Measurements from ENCODE around the gene RAPGEF3. TPM values are rescaled to one million over a fixed set of nuclear protein-coding genes. Genes with fewer than 3 reads are reported as not detected.

RAPGEF3 gene
- total RNA-seq, 1 experiment from 2014 or later, result 5.7 TPM

- TF ChIP-seq, protein P1, sequence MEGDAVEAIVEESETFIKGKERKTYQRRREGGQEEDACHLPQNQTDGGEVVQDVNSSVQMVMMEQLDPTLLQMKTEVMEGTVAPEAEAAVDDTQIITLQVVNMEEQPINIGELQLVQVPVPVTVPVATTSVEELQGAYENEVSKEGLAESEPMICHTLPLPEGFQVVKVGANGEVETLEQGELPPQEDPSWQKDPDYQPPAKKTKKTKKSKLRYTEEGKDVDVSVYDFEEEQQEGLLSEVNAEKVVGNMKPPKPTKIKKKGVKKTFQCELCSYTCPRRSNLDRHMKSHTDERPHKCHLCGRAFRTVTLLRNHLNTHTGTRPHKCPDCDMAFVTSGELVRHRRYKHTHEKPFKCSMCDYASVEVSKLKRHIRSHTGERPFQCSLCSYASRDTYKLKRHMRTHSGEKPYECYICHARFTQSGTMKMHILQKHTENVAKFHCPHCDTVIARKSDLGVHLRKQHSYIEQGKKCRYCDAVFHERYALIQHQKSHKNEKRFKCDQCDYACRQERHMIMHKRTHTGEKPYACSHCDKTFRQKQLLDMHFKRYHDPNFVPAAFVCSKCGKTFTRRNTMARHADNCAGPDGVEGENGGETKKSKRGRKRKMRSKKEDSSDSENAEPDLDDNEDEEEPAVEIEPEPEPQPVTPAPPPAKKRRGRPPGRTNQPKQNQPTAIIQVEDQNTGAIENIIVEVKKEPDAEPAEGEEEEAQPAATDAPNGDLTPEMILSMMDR (conservative IDR thresholded peaks at IDR 0.05), result no peak
- no peak for TF ChIP-seq EZH2 (IDR thresholded peaks at IDR 0.05; ENCODE audit: low read depth)
- Histone ChIP-seq H3F3A (ENCODE audit: insufficient read depth, low read depth) (peaks cover 7% of the 10 kb centered on the region; the same call in 1 of the 2 replicates), H3K9me2 (ENCODE audit: insufficient read depth) (no peaks in the 10 kb centered on the region), H3K9me3 (ENCODE audit: insufficient read depth, low read depth) (no peaks in the 10 kb centered on the region), H2AFZ (no peak overlapping the region), H3K27me3 (ENCODE audit: insufficient read depth, low read depth) (no peaks in the 10 kb centered on the region), H3K79me2 (ENCODE audit: low read depth) (peaks cover 59% of the 10 kb centered on the region), H3K27ac (no peak overlapping the region), H3K4me1 (replicated peaks; ENCODE audit: insufficient read depth) (peaks cover 19% of the 10 kb centered on the region), H3K4me3 (peak overlapping the region; percentile 63), H3K36me3 (ENCODE audit: low read depth) (peaks cover 15% of the 10 kb centered on the region), H4K20me1 (ENCODE audit: insufficient read depth) (0 out of 2 replicates have a peak, but pooled peaks cover 5% of the 10 kb centered on the region), H3K4me2 (peak overlapping the region; percentile 80)
- DNase-seq, result no peak
- ChIA-PET POLR2A (ENCODE audit: unreplicated experiment) (no interaction called here), CTCF (no interaction called here)
- intact Hi-C loops (cut with micrococcal nuclease; ENCODE audit: unreplicated experiment), result loop anchor here (5.0 kb wide), 1 partner anchor 328 kb away; no protein-coding TSS in a partner anchor
- BruUV-seq (replicated peaks), result no TSS peak
These were observed 54.0 kb downstream of the RAPGEF3 start for GRCh38 chr12:47704719-47705118.

GRCh38 chr12:47700263-47700662 lies 58.4 kb downstream of the RAPGEF3 start:
- peaks cover 9% of the 10 kb centered on the region; the same call in 1 of the 2 replicates for H3F3A ChIP-seq (ENCODE audit: insufficient read depth, low read depth)
- peaks cover 8% of the 10 kb centered on the region for H3K4me1 ChIP-seq (replicated peaks; ENCODE audit: insufficient read depth)
- no peak overlapping the region for H3K4me3 ChIP-seq
- H2AFZ ChIP-seq, result no peak overlapping the region
- TF ChIP-seq EZH2 (IDR thresholded peaks at IDR 0.05; ENCODE audit: low read depth), result no peak
- TF ChIP-seq, protein P1 (conservative IDR thresholded peaks at IDR 0.05), result no peak
- H3K4me2 ChIP-seq, result no peak overlapping the region
- CTCF ChIA-PET, result no interaction called here
- no peak for DNase-seq
- H3K9me3 ChIP-seq (ENCODE audit: insufficient read depth, low read depth), result no peaks in the 10 kb centered on the region
- H3K79me2 ChIP-seq (ENCODE audit: low read depth), result peaks cover 38% of the 10 kb centered on the region
- 0 out of 2 replicates have a peak, but pooled peaks cover 5% of the 10 kb centered on the region for H4K20me1 ChIP-seq (ENCODE audit: insufficient read depth)
- POLR2A ChIA-PET (ENCODE audit: unreplicated experiment), result no interaction called here
- BruUV-seq (replicated peaks), result no TSS peak
- intact Hi-C loops (cut with micrococcal nuclease; ENCODE audit: unreplicated experiment), result no loop called here
- H3K9me2 ChIP-seq (ENCODE audit: insufficient read depth), result no peaks in the 10 kb centered on the region
- peaks cover 38% of the 10 kb centered on the region for H3K36me3 ChIP-seq (ENCODE audit: low read depth)
- no peaks in the 10 kb centered on the region for H3K27me3 ChIP-seq (ENCODE audit: insufficient read depth, low read depth)
- H3K27ac ChIP-seq, result no peak overlapping the region

DNA sequence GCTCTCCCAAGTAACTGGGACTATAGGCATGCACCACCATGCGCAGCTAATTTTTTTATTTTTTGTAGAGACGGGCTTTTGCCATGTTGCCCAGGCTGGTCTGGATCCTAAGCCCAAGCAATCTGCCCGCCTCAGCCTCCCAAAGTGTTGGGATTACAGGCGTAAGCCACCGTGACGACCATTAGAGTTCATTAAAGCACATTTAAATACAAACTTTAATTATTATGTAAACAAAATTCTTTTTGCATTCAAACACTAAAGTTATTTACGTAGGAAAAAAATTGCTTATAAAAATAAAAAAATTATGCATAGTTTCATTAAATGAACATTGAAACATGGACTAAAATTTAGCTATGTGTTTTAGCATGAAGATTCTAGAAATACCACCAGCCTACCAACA lies 60.0 kb downstream of the RAPGEF3 start:
- H3K27me3 ChIP-seq (ENCODE audit: insufficient read depth, low read depth), result no peaks in the 10 kb centered on the region
- CTCF ChIA-PET, result no interaction called here
- DNase-seq, result no peak
- no peaks in the 10 kb centered on the region for H3K9me2 ChIP-seq (ENCODE audit: insufficient read depth)
- peaks cover 43% of the 10 kb centered on the region for H3K36me3 ChIP-seq (ENCODE audit: low read depth)
- intact Hi-C loops (cut with micrococcal nuclease; ENCODE audit: unreplicated experiment), result no loop called here
- H3K27ac ChIP-seq, result no peak overlapping the region
- POLR2A ChIA-PET (ENCODE audit: unreplicated experiment), result interaction anchor here (0.5 kb wide), 1 partner anchor 141 kb away, joined by 5 read pairs; no protein-coding TSS in a partner anchor
- H4K20me1 ChIP-seq (ENCODE audit: insufficient read depth), result no peaks in the 10 kb centered on the region
- peaks cover 9% of the 10 kb centered on the region; the same call in 1 of the 2 replicates for H3F3A ChIP-seq (ENCODE audit: insufficient read depth, low read depth)
- no TSS peak for BruUV-seq (replicated peaks)
- no peak overlapping the region for H3K4me3 ChIP-seq
- no peak overlapping the region for H2AFZ ChIP-seq
- H3K4me2 ChIP-seq, result no peak overlapping the region
- TF ChIP-seq EZH2 (IDR thresholded peaks at IDR 0.05; ENCODE audit: low read depth), result no peak
- TF ChIP-seq, protein P1 (conservative IDR thresholded peaks at IDR 0.05), result no peak
- no peaks in the 10 kb centered on the region for H3K4me1 ChIP-seq (replicated peaks; ENCODE audit: insufficient read depth)
- no peaks in the 10 kb centered on the region for H3K9me3 ChIP-seq (ENCODE audit: insufficient read depth, low read depth)
- peaks cover 22% of the 10 kb centered on the region for H3K79me2 ChIP-seq (ENCODE audit: low read depth)

Data from PC-9 (cell line).